ENCODE results near the gene ARFGEF3. TPM values are rescaled to one million over a fixed set of nuclear protein-coding genes. Genes with fewer than 3 reads are reported as not detected.

The ARFGEF3 gene
- total and polyA plus RNA-seq, 2 donors (not counting 1 experiment from before 2014, with no cell fraction given), result under 0.01 to 0.14 TPM

DNA sequence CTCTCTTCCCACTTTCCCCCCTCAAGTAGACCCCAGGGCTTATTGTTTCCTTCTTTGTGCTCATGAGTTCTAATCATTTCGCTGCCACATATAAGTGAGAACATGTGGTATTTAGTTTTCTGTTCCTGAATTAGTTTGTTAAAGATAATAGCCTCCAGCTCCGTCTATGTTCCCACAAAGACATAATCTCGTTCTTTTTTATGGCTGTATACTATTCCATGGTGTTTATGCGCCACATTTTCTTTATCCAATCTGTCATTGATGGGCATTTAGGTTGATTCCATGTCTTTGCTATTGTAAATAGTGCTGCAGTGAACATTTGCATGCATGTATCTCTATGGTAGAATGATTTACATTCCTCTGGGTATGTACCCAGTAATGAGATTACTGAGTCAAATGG, 37.6 kb upstream of the ARFGEF3 start:
- H3K79me2 ChIP-seq (ENCODE audit: control insufficient read depth, insufficient read depth, low read length), result no peaks in the 10 kb centered on the region
- TF ChIP-seq CTCF (conservative IDR thresholded peaks at IDR 0.05 in 1 of 2, IDR thresholded peaks at IDR 0.05 in 1 of 2; ENCODE audit: low read depth in 1 of 2, low read length in 2 of 2) (no peak), EZH2 (IDR thresholded peaks at IDR 0.05; ENCODE audit: low read length, missing control alignments) (no peak)
- no peak for DNase-seq (ENCODE audit: low read depth in 2 of 2)

DNA sequence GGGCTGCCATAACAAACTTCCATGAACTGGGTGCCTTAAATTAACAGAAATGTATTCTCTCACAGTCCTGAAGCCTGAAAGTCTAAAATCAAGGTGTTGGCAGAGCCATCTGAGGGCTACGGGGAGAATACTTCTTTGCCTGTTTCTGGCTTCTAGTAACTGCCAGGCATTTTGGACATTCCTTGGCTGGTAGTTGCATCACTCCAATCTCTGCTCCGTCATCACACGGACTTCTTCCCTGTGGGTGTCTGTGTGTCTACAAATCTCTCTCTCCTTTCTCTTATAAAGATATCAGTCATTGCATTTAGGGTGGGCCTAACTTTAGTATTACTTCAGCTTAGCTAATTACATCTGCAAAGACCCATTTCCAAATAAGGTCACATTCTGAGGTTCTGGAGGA, 33.6 kb upstream of the ARFGEF3 start:
- Histone ChIP-seq H3K9ac (ENCODE audit: insufficient read depth, low read length) (no peak overlapping the region), H3K36me3 (ENCODE audit: control insufficient read depth, insufficient read depth, low read length) (no peaks in the 10 kb centered on the region), H3K4me1 (ENCODE audit: control insufficient read depth, extremely low read depth, insufficient read depth, low read length) (no peaks in the 10 kb centered on the region), H3K9me3 (ENCODE audit: control insufficient read depth, insufficient read depth, low read depth, low read length) (no peaks in the 10 kb centered on the region), H4K20me1 (ENCODE audit: control insufficient read depth, extremely low read depth, insufficient read depth, low read length) (no peaks in the 10 kb centered on the region), H3K79me2 (ENCODE audit: control insufficient read depth, insufficient read depth, low read length) (no peaks in the 10 kb centered on the region), H3K4me2 (ENCODE audit: extremely low read depth, insufficient read depth, low read length) (no peak overlapping the region), H3K4me3 (replicated peaks in 1 of 4; ENCODE audit: control extremely low read depth in 1 of 4, insufficient read depth in 1 of 4, low read depth in 3 of 4, low read length in 4 of 4) (no peak overlapping the region), H2AFZ (ENCODE audit: low read length) (no peak overlapping the region), H3K27me3 (ENCODE audit: control insufficient read depth, insufficient read depth, low read length) (no peaks in the 10 kb centered on the region), H3K27ac (ENCODE audit: insufficient read depth, low read length) (no peak overlapping the region)
- DNase-seq (ENCODE audit: low read depth in 2 of 2), result no peak
- no peak for TF ChIP-seq CTCF (conservative IDR thresholded peaks at IDR 0.05 in 1 of 2, IDR thresholded peaks at IDR 0.05 in 1 of 2; ENCODE audit: low read depth in 1 of 2, low read length in 2 of 2)

More for the DNA sequence above, 37.6 kb upstream of the ARFGEF3 start:
- no peaks in the 10 kb centered on the region for H3K9me3 ChIP-seq (ENCODE audit: control insufficient read depth, insufficient read depth, low read depth, low read length)
- H4K20me1 ChIP-seq (ENCODE audit: control insufficient read depth, extremely low read depth, insufficient read depth, low read length), result no peaks in the 10 kb centered on the region
- no peaks in the 10 kb centered on the region for H3K36me3 ChIP-seq (ENCODE audit: control insufficient read depth, insufficient read depth, low read length)
- H3K4me1 ChIP-seq (ENCODE audit: control insufficient read depth, extremely low read depth, insufficient read depth, low read length), result no peaks in the 10 kb centered on the region
- no peak overlapping the region for H3K9ac ChIP-seq (ENCODE audit: insufficient read depth, low read length)
- H3K27ac ChIP-seq (ENCODE audit: insufficient read depth, low read length), result no peak overlapping the region
- H3K4me2 ChIP-seq (ENCODE audit: extremely low read depth, insufficient read depth, low read length), result no peak overlapping the region
- no peak overlapping the region for H3K4me3 ChIP-seq (replicated peaks in 1 of 4; ENCODE audit: control extremely low read depth in 1 of 4, insufficient read depth in 1 of 4, low read depth in 3 of 4, low read length in 4 of 4)
- no peaks in the 10 kb centered on the region for H3K27me3 ChIP-seq (ENCODE audit: control insufficient read depth, insufficient read depth, low read length)
- no peak overlapping the region for H2AFZ ChIP-seq (ENCODE audit: low read length)

- H2AFZ ChIP-seq (ENCODE audit: low read length), result no peak overlapping the region
- no peak for DNase-seq (ENCODE audit: low read depth in 2 of 2)
- H3K4me2 ChIP-seq (ENCODE audit: extremely low read depth, insufficient read depth, low read length), result no peak overlapping the region
- H3K79me2 ChIP-seq (ENCODE audit: control insufficient read depth, insufficient read depth, low read length), result no peaks in the 10 kb centered on the region
- no peak overlapping the region for H3K27ac ChIP-seq (ENCODE audit: insufficient read depth, low read length)
- H3K9me3 ChIP-seq (ENCODE audit: control insufficient read depth, insufficient read depth, low read depth, low read length), result no peaks in the 10 kb centered on the region
- no peaks in the 10 kb centered on the region for H3K4me1 ChIP-seq (ENCODE audit: control insufficient read depth, extremely low read depth, insufficient read depth, low read length)
- H3K4me3 ChIP-seq (replicated peaks in 1 of 4; ENCODE audit: control extremely low read depth in 1 of 4, insufficient read depth in 1 of 4, low read depth in 3 of 4, low read length in 4 of 4), result no peak overlapping the region
- H3K9ac ChIP-seq (ENCODE audit: insufficient read depth, low read length), result no peak overlapping the region
- no peaks in the 10 kb centered on the region for H3K36me3 ChIP-seq (ENCODE audit: control insufficient read depth, insufficient read depth, low read length)
- no peaks in the 10 kb centered on the region for H4K20me1 ChIP-seq (ENCODE audit: control insufficient read depth, extremely low read depth, insufficient read depth, low read length)
- TF ChIP-seq EZH2 (IDR thresholded peaks at IDR 0.05; ENCODE audit: low read length, missing control alignments), result no peak
- no peak for TF ChIP-seq CTCF (conservative IDR thresholded peaks at IDR 0.05 in 1 of 2, IDR thresholded peaks at IDR 0.05 in 1 of 2; ENCODE audit: low read depth in 1 of 2, low read length in 2 of 2)
- no peaks in the 10 kb centered on the region for H3K27me3 ChIP-seq (ENCODE audit: control insufficient read depth, insufficient read depth, low read length)
Observed at GRCh38 chr6:138129190-138129589, 32.5 kb upstream of the ARFGEF3 start.
